ENCODE results near the gene ERO1B.

Gene ERO1B

GRCh38 chr1:236313427-236313826, 31.7 kb upstream of the ERO1B start:
- H3K4me3 ChIP-seq (ENCODE audit: low read depth, low read length) = no peak overlapping the region
- DNase-seq (ENCODE audit: low read depth) = no peak
- no peak for TF ChIP-seq CTCF (IDR thresholded peaks at IDR 0.05; ENCODE audit: control insufficient read depth, extremely low read depth, insufficient read depth)

- no peak for DNase-seq (ENCODE audit: low read depth)
- no peak for TF ChIP-seq CTCF (IDR thresholded peaks at IDR 0.05; ENCODE audit: control insufficient read depth, extremely low read depth, insufficient read depth)
- H3K4me3 ChIP-seq (ENCODE audit: low read depth, low read length) = no peak overlapping the region
Observed at GRCh38 chr1:236311040-236311439, 29.3 kb upstream of the ERO1B start.

DNA sequence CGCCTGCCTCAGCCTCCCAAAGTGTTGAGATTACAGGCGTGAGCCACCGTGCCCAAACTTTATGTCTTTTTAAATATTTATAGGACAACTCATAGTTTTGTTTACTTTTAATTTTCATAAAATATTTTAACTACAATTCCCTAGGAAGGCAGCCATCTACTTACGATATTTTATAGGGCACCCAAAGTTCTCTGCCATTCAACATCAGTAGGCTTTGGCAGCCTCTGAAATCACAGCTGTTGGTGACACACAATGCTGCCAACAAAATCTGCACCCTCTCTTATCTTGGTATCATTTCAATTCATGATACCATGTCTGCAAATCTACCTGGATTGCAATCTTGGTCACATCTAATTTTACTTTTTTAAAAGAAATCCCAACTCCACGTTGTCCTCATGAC, 27.1 kb upstream of the ERO1B start:
- no peak for TF ChIP-seq CTCF (IDR thresholded peaks at IDR 0.05; ENCODE audit: control insufficient read depth, extremely low read depth, insufficient read depth)
- no peak overlapping the region for H3K4me3 ChIP-seq (ENCODE audit: low read depth, low read length)
- peak; percentile 59 for DNase-seq (ENCODE audit: low read depth)

DNA sequence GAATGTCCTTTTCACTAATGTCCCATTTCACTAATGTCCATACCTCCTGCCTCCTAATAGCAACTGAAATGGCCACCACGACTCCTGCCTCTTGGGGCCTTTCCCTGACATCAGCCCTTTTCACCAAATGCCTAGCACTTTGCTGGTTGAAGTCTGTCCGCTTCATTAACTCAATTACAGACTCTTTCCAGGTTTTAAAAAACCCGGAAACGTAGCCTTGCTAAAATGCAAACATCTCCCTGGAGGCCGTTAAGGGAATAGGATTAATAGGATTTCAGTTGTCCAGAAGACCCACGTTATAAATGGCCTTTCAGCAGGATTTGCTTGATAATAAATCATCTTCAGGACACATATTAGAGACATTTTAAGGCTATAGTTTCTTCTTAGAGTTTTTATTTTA, 25.7 kb upstream of the ERO1B start:
- no peak for TF ChIP-seq CTCF (IDR thresholded peaks at IDR 0.05; ENCODE audit: control insufficient read depth, extremely low read depth, insufficient read depth)
- H3K4me3 ChIP-seq (ENCODE audit: low read depth, low read length) = no peak overlapping the region
- no peak for DNase-seq (ENCODE audit: low read depth)

DNA sequence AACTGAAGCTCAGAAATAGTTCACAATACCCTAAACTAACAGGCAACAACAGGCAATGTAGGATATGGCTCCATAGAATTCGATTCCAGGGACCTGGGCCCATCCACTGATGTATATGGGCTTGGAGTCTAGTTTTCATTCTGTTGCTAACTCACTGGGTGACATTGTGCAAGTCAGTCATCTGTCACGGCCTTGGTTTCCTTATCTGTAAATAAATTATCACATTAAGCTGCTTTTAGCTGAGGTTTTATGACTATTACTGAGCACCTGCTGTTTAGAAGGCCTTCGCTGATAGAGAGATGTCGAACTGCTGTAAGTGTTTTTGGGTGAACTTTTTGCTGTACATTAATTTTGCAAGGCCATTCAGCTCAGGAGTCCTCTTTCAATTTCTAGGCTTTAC, 22.9 kb upstream of the ERO1B start:
- no peak for DNase-seq (ENCODE audit: low read depth)
- H3K4me3 ChIP-seq (ENCODE audit: low read depth, low read length) = no peak overlapping the region
- TF ChIP-seq CTCF (IDR thresholded peaks at IDR 0.05; ENCODE audit: control insufficient read depth, extremely low read depth, insufficient read depth) = no peak

DNA sequence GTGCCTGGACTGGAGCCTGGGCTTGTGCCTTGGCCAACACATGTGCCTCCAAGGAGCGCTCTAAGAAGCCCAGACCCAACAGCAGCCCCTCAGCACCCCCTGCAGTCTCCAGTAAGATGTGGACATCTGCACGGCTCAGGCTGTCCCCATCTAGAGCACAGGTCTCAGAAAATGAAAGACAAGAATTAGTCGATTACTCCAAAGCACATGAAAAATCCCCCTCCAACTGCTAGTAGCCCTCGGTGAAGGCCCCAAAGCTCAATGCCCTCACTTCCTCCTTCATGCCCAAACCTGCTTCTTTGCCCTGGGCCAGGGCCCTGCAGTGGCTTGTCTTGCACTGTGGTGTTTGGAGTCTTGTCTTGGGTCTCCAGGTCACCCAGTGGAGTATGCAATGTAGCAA, 21.9 kb upstream of the ERO1B start:
- TF ChIP-seq CTCF (IDR thresholded peaks at IDR 0.05; ENCODE audit: control insufficient read depth, extremely low read depth, insufficient read depth) = no peak
- no peak overlapping the region for H3K4me3 ChIP-seq (ENCODE audit: low read depth, low read length)
- no peak for DNase-seq (ENCODE audit: low read depth)

- H3K4me3 ChIP-seq (ENCODE audit: low read depth, low read length) = no peak overlapping the region
- TF ChIP-seq CTCF (IDR thresholded peaks at IDR 0.05; ENCODE audit: control insufficient read depth, extremely low read depth, insufficient read depth) = no peak
- DNase-seq (ENCODE audit: low read depth) = no peak
Observed at GRCh38 chr1:236302941-236303340, 21.2 kb upstream of the ERO1B start.
